Erythroblast (primary cell): Measurements from ENCODE around the gene ITGB1BP1.

ENCODE experiments used
- GATA1 ChIP-seq: IDR thresholded peaks from 2 replicates; pipeline ENCODE4 v1.6.1; 2011; ENCODE audit warnings: low read depth, mild to moderate bottlenecking, control low read depth, low read length, moderate library complexity
- POLR2A ChIP-seq: IDR thresholded peaks from 2 replicates; pipeline ENCODE4 v1.6.1; 2011; ENCODE audit warnings: mild to moderate bottlenecking, low read length

DNA sequence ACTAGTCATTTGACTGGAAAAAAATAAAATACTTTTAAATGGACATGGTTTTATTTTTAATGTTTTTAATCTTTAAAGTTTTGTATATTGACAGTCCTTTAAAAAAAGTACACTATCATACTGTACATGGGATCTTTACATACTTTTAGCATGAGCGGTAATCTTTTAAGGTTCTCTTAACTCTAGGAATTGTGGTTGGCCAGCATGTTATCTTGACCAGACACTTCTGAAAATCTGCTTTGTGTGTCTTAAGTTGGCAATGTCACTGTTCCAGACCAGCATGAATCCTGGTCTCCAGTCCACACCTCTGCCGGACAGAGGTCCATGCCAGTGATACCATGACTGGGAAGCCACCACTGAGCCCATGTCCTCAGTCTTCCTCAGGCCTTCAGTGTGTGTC is 17.7 kb downstream of the ITGB1BP1 start:
- TF ChIP-seq POLR2A (no peak), GATA1 (no peak)
